Measurements from ENCODE around the gene ENKD1. TPM values are rescaled to one million over a fixed set of nuclear protein-coding genes. Genes with fewer than 3 reads are reported as not detected.
A peak's percentile ranks its signal among the peaks of the same experiment; 100 is the strongest.

The ENKD1 gene
- total RNA-seq, 1 experiment from 2014 or later = 12.8 TPM

DNA sequence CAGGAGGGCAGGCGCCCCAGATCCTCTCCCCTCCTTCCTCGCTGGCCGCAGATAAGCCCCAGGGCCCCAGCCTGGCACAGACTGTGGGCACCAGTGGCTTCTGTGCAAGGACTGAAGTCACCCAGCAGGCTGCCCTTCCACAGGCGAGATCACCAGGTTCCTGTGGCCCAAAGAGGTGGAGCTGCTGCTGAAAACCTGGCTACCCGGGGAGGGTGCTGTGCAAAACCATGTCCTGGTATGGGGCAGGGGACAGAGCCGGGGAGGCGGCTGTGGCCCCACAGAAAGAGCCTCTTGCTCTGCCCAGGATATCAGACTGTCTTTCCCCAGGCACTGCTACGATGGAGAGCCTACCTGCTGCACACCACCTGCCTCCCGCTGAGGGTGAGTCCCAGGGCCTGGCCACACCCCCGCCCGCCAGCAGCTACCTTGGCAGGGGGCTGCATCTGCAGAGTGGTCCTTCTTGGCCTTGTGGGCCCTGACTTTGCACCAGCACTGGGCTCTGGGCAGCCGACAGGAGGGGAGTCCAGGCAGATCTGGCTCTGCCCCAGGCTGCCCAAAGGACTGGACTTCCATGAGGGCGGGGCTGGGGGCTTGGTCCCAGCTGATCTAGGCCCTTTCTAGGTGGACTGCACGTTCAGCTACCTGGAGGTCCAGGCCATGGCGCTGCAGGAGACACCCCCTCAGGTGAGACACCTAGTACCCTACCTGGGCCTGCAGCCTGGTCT is 21.0 kb downstream of the ENKD1 start:
- ChIA-PET CTCF (interaction anchor here (0.5 to 2.0 kb wide), 8 partner anchors 21 to 219 kb away, joined by 3 to 8 read pairs (median 3); no protein-coding TSS in a partner anchor), POLR2A (no interaction called here)
- Mint-ChIP-seq H3K27ac (ENCODE audit: low read depth, unreplicated experiment) (no peak overlapping the region), H3K36me3 (ENCODE audit: insufficient read depth, unreplicated experiment) (peaks cover 5% of the 10 kb centered on the region), H3K27me3 (ENCODE audit: insufficient read depth, unreplicated experiment) (peaks cover 9% of the 10 kb centered on the region), H3K4me1 (ENCODE audit: insufficient read depth, unreplicated experiment) (peaks cover 5% of the 10 kb centered on the region), H3K4me3 (ENCODE audit: unreplicated experiment) (no peak overlapping the region), H3K9me3 (ENCODE audit: unreplicated experiment) (no peaks in the 10 kb centered on the region)
- no peak for DNase-seq (ENCODE audit: unreplicated experiment)
- intact Hi-C loops (cut with micrococcal nuclease) = no loop called here
- BruUV-seq (replicated peaks) = no TSS peak
- TF ChIP-seq, protein P1, sequence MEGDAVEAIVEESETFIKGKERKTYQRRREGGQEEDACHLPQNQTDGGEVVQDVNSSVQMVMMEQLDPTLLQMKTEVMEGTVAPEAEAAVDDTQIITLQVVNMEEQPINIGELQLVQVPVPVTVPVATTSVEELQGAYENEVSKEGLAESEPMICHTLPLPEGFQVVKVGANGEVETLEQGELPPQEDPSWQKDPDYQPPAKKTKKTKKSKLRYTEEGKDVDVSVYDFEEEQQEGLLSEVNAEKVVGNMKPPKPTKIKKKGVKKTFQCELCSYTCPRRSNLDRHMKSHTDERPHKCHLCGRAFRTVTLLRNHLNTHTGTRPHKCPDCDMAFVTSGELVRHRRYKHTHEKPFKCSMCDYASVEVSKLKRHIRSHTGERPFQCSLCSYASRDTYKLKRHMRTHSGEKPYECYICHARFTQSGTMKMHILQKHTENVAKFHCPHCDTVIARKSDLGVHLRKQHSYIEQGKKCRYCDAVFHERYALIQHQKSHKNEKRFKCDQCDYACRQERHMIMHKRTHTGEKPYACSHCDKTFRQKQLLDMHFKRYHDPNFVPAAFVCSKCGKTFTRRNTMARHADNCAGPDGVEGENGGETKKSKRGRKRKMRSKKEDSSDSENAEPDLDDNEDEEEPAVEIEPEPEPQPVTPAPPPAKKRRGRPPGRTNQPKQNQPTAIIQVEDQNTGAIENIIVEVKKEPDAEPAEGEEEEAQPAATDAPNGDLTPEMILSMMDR (IDR thresholded peaks at IDR 0.05; ENCODE audit: unreplicated experiment) = no peak

GRCh38 chr16:67644038-67644437 is 22.5 kb downstream of the ENKD1 start:
- H3K4me3 Mint-ChIP-seq (ENCODE audit: unreplicated experiment) = no peak overlapping the region
- POLR2A ChIA-PET = interaction anchor here (1.1 kb wide), 1 partner anchor 88 kb away, joined by 3 read pairs; no protein-coding TSS in a partner anchor

GRCh38 chr16:67641779-67642708 is 24.5 kb downstream of the ENKD1 start:
- POLR2A ChIA-PET = interaction anchor here (0.5 to 1.4 kb wide), 6 partner anchors 8 to 691 kb away, joined by 3 to 4 read pairs (median 3); partner anchors contain the start of genes ACD and PARD6A
- H3K36me3 Mint-ChIP-seq (ENCODE audit: insufficient read depth, unreplicated experiment) = peaks cover 25% of the 10 kb centered on the region
- H3K27ac Mint-ChIP-seq (ENCODE audit: low read depth, unreplicated experiment) = no peak overlapping the region
- TF ChIP-seq, protein P1 (IDR thresholded peaks at IDR 0.05; ENCODE audit: unreplicated experiment) = no peak
- no peaks in the 10 kb centered on the region for H3K9me3 Mint-ChIP-seq (ENCODE audit: unreplicated experiment)
- H3K27me3 Mint-ChIP-seq (ENCODE audit: insufficient read depth, unreplicated experiment) = no peaks in the 10 kb centered on the region
- CTCF ChIA-PET = interaction anchor here (0.6 to 1.5 kb wide), 8 partner anchors 18 to 693 kb away, joined by 3 to 5 read pairs (median 4); partner anchors contain the start of gene ACD
- H3K4me3 Mint-ChIP-seq (ENCODE audit: unreplicated experiment) = no peak overlapping the region
- H3K4me1 Mint-ChIP-seq (ENCODE audit: insufficient read depth, unreplicated experiment) = peaks cover 5% of the 10 kb centered on the region
- DNase-seq (ENCODE audit: unreplicated experiment) = peak; percentile 49
- no TSS peak for BruUV-seq (replicated peaks)
- intact Hi-C loops (cut with micrococcal nuclease) = loop anchor here (5.0 kb wide), 1 partner anchor 80 kb away; the partner anchor contains the start of gene CTCF

More at GRCh38 chr16:67644038-67644437, 22.5 kb downstream of the ENKD1 start:
- Mint-ChIP-seq H3K4me1 (ENCODE audit: insufficient read depth, unreplicated experiment) (peaks cover 5% of the 10 kb centered on the region), H3K27me3 (ENCODE audit: insufficient read depth, unreplicated experiment) (no peaks in the 10 kb centered on the region), H3K27ac (ENCODE audit: low read depth, unreplicated experiment) (no peak overlapping the region), H3K9me3 (ENCODE audit: unreplicated experiment) (no peaks in the 10 kb centered on the region), H3K36me3 (ENCODE audit: insufficient read depth, unreplicated experiment) (peaks cover 5% of the 10 kb centered on the region)
- CTCF ChIA-PET = interaction anchor here (0.6 to 2.0 kb wide), 9 partner anchors 11 to 123 kb away, joined by 3 to 6 read pairs (median 4); no protein-coding TSS in a partner anchor
- no TSS peak for BruUV-seq (replicated peaks)
- DNase-seq (ENCODE audit: unreplicated experiment) = no peak
- TF ChIP-seq, protein P1 (IDR thresholded peaks at IDR 0.05; ENCODE audit: unreplicated experiment) = no peak
- intact Hi-C loops (cut with micrococcal nuclease) = loop anchor here (5.0 kb wide), 1 partner anchor 82 kb away; the partner anchor contains the start of gene CTCF
